PC-9 (cell line): Measurements from ENCODE around the gene ELMO1. TPM values are rescaled to one million over a fixed set of nuclear protein-coding genes. Genes with fewer than 3 reads are reported as not detected.

ENCODE experiments used
- BruUV-seq: library from RNA; stranded (reverse); fragments of 400-500 nt; replicated peaks from 2 replicates; lab custom pipeline; 2021; lab: Mats Ljungman, UMichigan
- CTCF ChIA-PET: fragments of 300-600 bp; sonication (Branson Sonifier 250); formaldehyde crosslinking; loops from one replicate; lab custom pipeline; 2022; ENCODE audit warnings: antibody characterized with exemption; lab: Charles Lee
- POLR2A ChIA-PET: fragments of 300-600 bp; sonication (Branson Sonifier 250); formaldehyde crosslinking; loops from one replicate; lab custom pipeline; 2022; ENCODE audit warnings: antibody characterized with exemption; ENCODE audit not compliant: unreplicated experiment; lab: Charles Lee
- DNase-seq, 2 experiments: peaks; one replicate each; pipeline versions ENCODE4 v3.0.0 to v3.0.0-alpha.2; 2015 to 2022; ENCODE audit warnings: mixed read lengths in 1 of 2
- H2AFZ ChIP-seq: fragments of 200-600 bp; sonication (generic); 2 replicates; pipeline ENCODE4 v1.8.1; 2017; ENCODE audit warnings: antibody characterized with exemption
- H3F3A ChIP-seq: fragments of 200-600 bp; sonication (generic); 2 replicates; pipeline ENCODE4 v1.8.1; 2017; ENCODE audit warnings: antibody characterized with exemption, mild to moderate bottlenecking, low read depth; ENCODE audit not compliant: insufficient read depth
- H3K27ac ChIP-seq: fragments of 200-600 bp; sonication (generic); 2 replicates; pipeline ENCODE4 v1.6.1; 2016; ENCODE audit warnings: mixed run types
- H3K27me3 ChIP-seq: fragments of 200-600 bp; sonication (generic); 2 replicates; pipeline ENCODE4 v1.6.1; 2016; ENCODE audit warnings: low read depth, mixed run types; ENCODE audit not compliant: insufficient read depth
- H3K36me3 ChIP-seq: fragments of 200-600 bp; sonication (generic); 2 replicates; pipeline ENCODE4 v1.6.1; 2016; ENCODE audit warnings: low read depth, mixed run types
- H3K4me1 ChIP-seq: fragments of 200-600 bp; sonication (generic); replicated peaks from 2 replicates; pipeline ENCODE4 v1.6.1; 2016; ENCODE audit warnings: mixed run types; ENCODE audit not compliant: insufficient read depth
- H3K4me2 ChIP-seq: fragments of 200-600 bp; sonication (generic); 2 replicates; pipeline ENCODE4 v1.6.1; 2017; ENCODE audit warnings: mixed run types
- H3K4me3 ChIP-seq: fragments of 200-600 bp; sonication (generic); 2 replicates; pipeline ENCODE4 v1.6.1; 2016; ENCODE audit warnings: mixed run types
- H3K79me2 ChIP-seq: fragments of 200-600 bp; sonication (generic); 2 replicates; pipeline ENCODE4 v1.6.1; 2017; ENCODE audit warnings: low read depth, mixed run types
- H3K9me2 ChIP-seq: fragments of 200-600 bp; sonication (generic); 2 replicates; pipeline ENCODE4 v1.8.1; 2017; ENCODE audit warnings: mild to moderate bottlenecking; ENCODE audit not compliant: insufficient read depth
- H3K9me3 ChIP-seq: fragments of 200-600 bp; sonication (generic); 2 replicates; pipeline ENCODE4 v1.8.1; 2016; ENCODE audit warnings: low read depth; ENCODE audit not compliant: insufficient read depth
- H4K20me1 ChIP-seq: fragments of 200-600 bp; sonication (generic); 2 replicates; pipeline ENCODE4 v1.8.1; 2017; ENCODE audit not compliant: insufficient read depth
- EZH2 ChIP-seq: fragments of 200-600 bp; sonication (generic); IDR thresholded peaks from 2 replicates; pipeline ENCODE4 v1.8.0; 2017; ENCODE audit warnings: antibody characterized with exemption, low read depth
- intact Hi-C: fragments of 100-400 bp; cut with micrococcal nuclease; formaldehyde crosslinking; loops from one replicate; pipeline ENCODE4 v1.10.0; 2022; ENCODE audit not compliant: unreplicated experiment
- total RNA-seq: library from RNA; stranded (reverse); gene quantifications from 2 replicates; pipeline ENCODE4 v1.2.3, GENCODE V29; 2021
- TF ChIP-seq, protein P1 (sequence below): fragments of 200-600 bp; sonication (generic); conservative IDR thresholded peaks from 2 replicates; pipeline ENCODE4 v1.6.1; 2017; ENCODE audit warnings: mixed run types, antibody characterized with exemption, mild to moderate bottlenecking, moderate library complexity

ELMO1 gene
- total RNA-seq, 1 experiment from 2014 or later: 4.8 TPM

DNA sequence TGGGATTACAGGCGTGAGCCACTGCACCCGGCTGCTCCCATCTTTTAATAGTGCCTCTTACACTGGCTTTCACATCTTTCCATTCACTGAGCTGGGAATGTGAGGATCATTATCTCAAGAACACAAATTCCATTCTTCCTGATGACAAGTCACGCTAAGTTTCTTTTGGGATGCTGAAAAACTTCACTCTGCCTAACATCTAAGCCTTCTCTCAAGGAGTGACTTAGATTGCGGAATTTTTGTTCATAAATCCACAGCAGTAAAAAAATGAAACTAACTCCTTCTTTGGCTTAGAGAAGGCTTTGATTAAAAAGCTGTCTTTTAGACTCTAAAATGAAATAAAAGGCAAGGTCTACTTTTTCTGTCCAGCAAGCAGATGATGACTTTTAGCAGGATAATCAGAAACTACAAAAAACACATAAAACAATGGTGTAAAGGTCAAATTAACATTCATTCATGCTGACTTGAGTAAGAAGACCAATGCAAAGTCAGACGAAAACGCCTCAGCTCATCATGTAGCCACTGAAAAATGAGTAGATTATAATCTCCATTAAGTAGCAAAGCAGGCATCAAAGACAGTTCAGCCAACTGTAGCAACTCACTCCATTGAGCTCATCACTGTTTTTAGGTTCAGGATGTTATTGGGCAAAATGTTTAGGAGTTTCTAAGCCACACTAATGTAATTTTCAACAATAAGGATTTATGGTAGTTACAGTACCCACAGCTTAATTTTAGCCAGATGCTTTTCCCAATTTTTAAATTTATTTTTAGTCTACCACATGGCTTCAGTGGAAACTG is 178.8 kb downstream of the ELMO1 start:
- intact Hi-C loops: no loop called here
- DNase-seq: no peak
- no peaks in the 10 kb centered on the region for H3K9me2 ChIP-seq
- H3K9me3 ChIP-seq: no peaks in the 10 kb centered on the region
- H3K36me3 ChIP-seq: no peaks in the 10 kb centered on the region
- H3K4me2 ChIP-seq: no peak overlapping the region
- no peaks in the 10 kb centered on the region for H4K20me1 ChIP-seq
- ChIA-PET CTCF (no interaction called here), POLR2A (no interaction called here)
- no peak overlapping the region for H3K4me3 ChIP-seq
- H3K27ac ChIP-seq: no peak overlapping the region
- H3K4me1 ChIP-seq: no peaks in the 10 kb centered on the region
- no peaks in the 10 kb centered on the region for H3K79me2 ChIP-seq
- H3F3A ChIP-seq: no peaks in the 10 kb centered on the region
- no peak overlapping the region for H2AFZ ChIP-seq
- TF ChIP-seq EZH2: no peak
- TF ChIP-seq, protein P1, sequence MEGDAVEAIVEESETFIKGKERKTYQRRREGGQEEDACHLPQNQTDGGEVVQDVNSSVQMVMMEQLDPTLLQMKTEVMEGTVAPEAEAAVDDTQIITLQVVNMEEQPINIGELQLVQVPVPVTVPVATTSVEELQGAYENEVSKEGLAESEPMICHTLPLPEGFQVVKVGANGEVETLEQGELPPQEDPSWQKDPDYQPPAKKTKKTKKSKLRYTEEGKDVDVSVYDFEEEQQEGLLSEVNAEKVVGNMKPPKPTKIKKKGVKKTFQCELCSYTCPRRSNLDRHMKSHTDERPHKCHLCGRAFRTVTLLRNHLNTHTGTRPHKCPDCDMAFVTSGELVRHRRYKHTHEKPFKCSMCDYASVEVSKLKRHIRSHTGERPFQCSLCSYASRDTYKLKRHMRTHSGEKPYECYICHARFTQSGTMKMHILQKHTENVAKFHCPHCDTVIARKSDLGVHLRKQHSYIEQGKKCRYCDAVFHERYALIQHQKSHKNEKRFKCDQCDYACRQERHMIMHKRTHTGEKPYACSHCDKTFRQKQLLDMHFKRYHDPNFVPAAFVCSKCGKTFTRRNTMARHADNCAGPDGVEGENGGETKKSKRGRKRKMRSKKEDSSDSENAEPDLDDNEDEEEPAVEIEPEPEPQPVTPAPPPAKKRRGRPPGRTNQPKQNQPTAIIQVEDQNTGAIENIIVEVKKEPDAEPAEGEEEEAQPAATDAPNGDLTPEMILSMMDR: no peak
- H3K27me3 ChIP-seq: peaks cover 56% of the 10 kb centered on the region
- no TSS peak for BruUV-seq

DNA sequence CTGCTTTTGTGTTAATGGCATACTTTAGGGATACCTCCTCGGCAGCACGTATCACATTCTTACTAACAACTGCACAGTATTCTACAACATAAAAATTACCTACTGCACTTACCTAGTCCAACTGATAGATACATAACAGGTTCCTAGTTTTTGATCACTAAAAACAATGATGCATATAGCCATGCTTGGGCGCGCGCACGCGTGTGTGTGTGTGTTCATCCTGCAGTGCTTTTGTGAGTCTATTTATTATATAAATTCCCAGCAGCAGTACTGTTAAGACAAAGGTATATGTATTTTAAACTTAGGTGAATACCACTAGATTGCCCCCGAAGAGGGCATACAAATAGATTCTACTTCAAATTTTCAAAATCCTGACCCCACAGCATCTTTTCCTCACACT is 181.4 kb downstream of the ELMO1 start:
- H3K27me3 ChIP-seq: peaks cover 47% of the 10 kb centered on the region
- H3K4me3 ChIP-seq: no peak overlapping the region
- H3K4me1 ChIP-seq: no peaks in the 10 kb centered on the region
- CTCF ChIA-PET: no interaction called here
- no TSS peak for BruUV-seq
- H3K4me2 ChIP-seq: no peak overlapping the region
- no peak for TF ChIP-seq EZH2
- TF ChIP-seq, protein P1: no peak
- no peaks in the 10 kb centered on the region for H3K79me2 ChIP-seq
- no peaks in the 10 kb centered on the region for H3K36me3 ChIP-seq
- no peaks in the 10 kb centered on the region for H4K20me1 ChIP-seq
- POLR2A ChIA-PET: no interaction called here
- H3K9me2 ChIP-seq: no peaks in the 10 kb centered on the region
- intact Hi-C loops: no loop called here
- no peaks in the 10 kb centered on the region for H3K9me3 ChIP-seq
- H2AFZ ChIP-seq: no peak overlapping the region
- H3F3A ChIP-seq: no peaks in the 10 kb centered on the region
- no peak overlapping the region for H3K27ac ChIP-seq
- DNase-seq: no peak

DNA sequence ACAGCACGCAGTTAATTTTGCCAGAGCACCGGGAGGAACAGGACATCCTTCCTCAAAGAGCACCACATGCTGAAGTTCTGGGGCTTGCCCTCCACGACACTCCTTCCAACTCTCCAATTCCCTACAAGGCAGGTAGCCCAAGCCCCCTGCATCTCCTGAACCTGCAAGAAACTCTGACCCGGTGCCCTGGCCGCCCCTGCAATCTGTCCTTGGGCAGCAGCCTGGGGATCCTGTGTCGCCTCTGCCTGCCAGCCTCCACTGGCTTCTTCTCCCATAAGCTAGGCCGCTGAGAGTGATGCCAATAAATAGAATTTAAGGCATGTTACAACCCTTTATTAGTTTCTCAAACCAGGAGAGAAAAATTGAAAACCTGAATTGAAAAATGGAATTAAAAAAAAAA is 182.8 kb downstream of the ELMO1 start:
- Histone ChIP-seq H3K9me3 (no peaks in the 10 kb centered on the region), H4K20me1 (no peaks in the 10 kb centered on the region), H3K36me3 (no peaks in the 10 kb centered on the region), H3F3A (no peaks in the 10 kb centered on the region), H3K79me2 (no peaks in the 10 kb centered on the region), H3K27ac (no peak overlapping the region), H3K9me2 (no peaks in the 10 kb centered on the region), H3K4me2 (no peak overlapping the region), H3K4me1 (no peaks in the 10 kb centered on the region), H3K4me3 (no peak overlapping the region), H2AFZ (no peak overlapping the region), H3K27me3 (peaks cover 35% of the 10 kb centered on the region)
- TF ChIP-seq EZH2: no peak
- TF ChIP-seq, protein P1: no peak
- BruUV-seq: no TSS peak
- POLR2A ChIA-PET: no interaction called here
- DNase-seq: no peak
- CTCF ChIA-PET: no interaction called here
- intact Hi-C loops: no loop called here
